ENCODE data around the gene FBXO42. TPM values are rescaled to one million over a fixed set of nuclear protein-coding genes. Genes with fewer than 3 reads are reported as not detected.

FBXO42 gene
- total and polyA plus RNA-seq, 2 of the 13 experiments (the other 11 are each of a cell fraction or from before 2014, with no cell fraction given): 7.6 to 17.5 TPM

DNA sequence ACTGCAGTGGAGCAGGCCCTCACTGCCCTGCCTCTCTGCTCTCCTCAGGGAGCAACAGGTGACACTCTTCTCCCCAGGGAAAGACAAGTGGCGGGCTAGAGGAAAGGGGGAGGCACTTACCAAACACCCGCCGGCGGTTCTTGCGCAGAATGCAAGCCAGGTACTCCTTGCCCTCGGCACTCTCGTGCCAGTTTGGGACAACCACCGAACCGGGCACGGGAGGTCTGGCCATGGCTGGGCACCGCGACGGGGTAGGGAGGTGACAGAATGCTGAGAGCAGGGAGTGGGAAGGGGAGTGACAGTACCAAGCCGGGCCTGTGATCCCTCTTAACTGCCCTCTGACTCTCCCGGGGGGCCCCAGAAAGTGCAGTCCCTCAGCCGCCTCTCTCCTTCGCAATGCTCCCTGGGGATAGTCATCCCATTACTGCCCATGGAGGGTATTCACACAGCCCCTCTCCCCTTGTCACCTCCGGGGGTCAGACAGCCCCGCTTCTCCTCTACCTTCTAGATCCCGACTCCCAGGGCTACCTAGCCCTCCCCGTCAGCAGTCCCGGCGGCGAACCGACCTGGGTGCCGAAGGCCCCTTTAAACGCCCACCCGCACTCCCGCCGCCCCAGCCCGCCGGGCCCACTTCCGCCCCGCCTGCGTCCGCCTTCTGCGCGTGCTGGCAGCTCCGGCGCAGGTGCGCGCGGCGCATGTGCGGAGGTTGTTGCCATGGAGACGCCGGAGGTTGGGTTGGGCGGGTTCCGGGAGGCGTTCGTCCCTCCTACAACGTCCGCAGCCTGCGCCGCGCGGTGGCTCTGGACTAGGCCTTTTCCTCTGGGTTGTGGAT is 115.6 kb downstream of the FBXO42 start, which contains the start of gene CPLANE2 (continued):
- TF ChIP-seq ZSCAN12 (CRISPR knock-in tag; IDR thresholded peaks at IDR 0.05): peak; percentile 27; the same call in 1 of the 2 replicates
- peak; percentile 49 for TF ChIP-seq SPEN (CRISPR knock-in tag; IDR thresholded peaks at IDR 0.05; ENCODE audit: low read depth)
- peak; percentile 37; the same call in 1 of the 2 replicates for TF ChIP-seq POLR2AphosphoS5 (IDR thresholded peaks at IDR 0.05; ENCODE audit: low read depth, low read length)
- peak; percentile 20; the same call in 1 of the 2 replicates for TF ChIP-seq ZNF281 (CRISPR knock-in tag; IDR thresholded peaks at IDR 0.05; ENCODE audit: borderline replicate concordance)
- no peak for TF ChIP-seq MED8 (CRISPR knock-in tag; IDR thresholded peaks at IDR 0.05; ENCODE audit: insufficient replicate concordance)
- no peak for TF ChIP-seq ZNF597 (CRISPR knock-in tag; IDR thresholded peaks at IDR 0.05)
- TF ChIP-seq, protein P1, sequence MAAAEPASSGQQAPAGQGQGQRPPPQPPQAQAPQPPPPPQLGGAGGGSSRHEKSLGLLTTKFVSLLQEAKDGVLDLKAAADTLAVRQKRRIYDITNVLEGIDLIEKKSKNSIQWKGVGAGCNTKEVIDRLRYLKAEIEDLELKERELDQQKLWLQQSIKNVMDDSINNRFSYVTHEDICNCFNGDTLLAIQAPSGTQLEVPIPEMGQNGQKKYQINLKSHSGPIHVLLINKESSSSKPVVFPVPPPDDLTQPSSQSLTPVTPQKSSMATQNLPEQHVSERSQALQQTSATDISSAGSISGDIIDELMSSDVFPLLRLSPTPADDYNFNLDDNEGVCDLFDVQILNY (CRISPR knock-in tag; conservative IDR thresholded peaks at IDR 0.05): peak; percentile 45; the same call in 1 of the 2 replicates
- 0 out of 2 replicates have a peak, but pooled peaks have one; percentile 60 for TF ChIP-seq MXD3 (CRISPR knock-in tag; IDR thresholded peaks at IDR 0.05)
- TF ChIP-seq POLR2A (IDR thresholded peaks at IDR 0.05; ENCODE audit: insufficient read depth in 1 of 2, low read depth in 2 of 2, low read length in 2 of 2): peak; percentile 48 to 63; a peak in 3 of 4 replicates
- peak; percentile 60; the same call in 1 of the 2 replicates for TF ChIP-seq ZNF777 (CRISPR knock-in tag; IDR thresholded peaks at IDR 0.05)
- TF ChIP-seq NBN (conservative IDR thresholded peaks at IDR 0.05): no peak
- peak; percentile 40; the same call in 1 of the 2 replicates for TF ChIP-seq GABPA (IDR thresholded peaks at IDR 0.05; ENCODE audit: low read depth, low read length)
- peak; percentile 63; the same call in 1 of the 2 replicates for TF ChIP-seq GABPA (CRISPR knock-in tag; IDR thresholded peaks at IDR 0.05; ENCODE audit: low read depth)
- TF ChIP-seq PHF20 (CRISPR knock-in tag; IDR thresholded peaks at IDR 0.05): peak; percentile 59
- no peak for TF ChIP-seq BCL6 (CRISPR knock-in tag; IDR thresholded peaks at IDR 0.05)
- TF ChIP-seq AFF4 (CRISPR knock-in tag; IDR thresholded peaks at IDR 0.05): no peak
- TF ChIP-seq CBX1 (IDR thresholded peaks at IDR 0.05; ENCODE audit: low read depth): no peak
